Measurements from ENCODE around the gene BAIAP3.

BAIAP3 gene

GRCh38 chr16:1319041-1319440 is 14.4 kb upstream of the BAIAP3 start:
- peak; percentile 11 for DNase-seq
- no peak for TF ChIP-seq CTCF (IDR thresholded peaks at IDR 0.05; ENCODE audit: low read depth, low read length)
- H3K9me3 ChIP-seq: no peaks in the 10 kb centered on the region
- H3K27me3 ChIP-seq: no peaks in the 10 kb centered on the region
- H3K36me3 ChIP-seq: peaks cover 87% of the 10 kb centered on the region
- no peak overlapping the region for H3K4me3 ChIP-seq (ENCODE audit: low read depth, low read length)
- no peaks in the 10 kb centered on the region for H3K4me1 ChIP-seq

- H3K36me3 ChIP-seq: peaks cover 86% of the 10 kb centered on the region
Observed at GRCh38 chr16:1320097-1320496, 13.3 kb upstream of the BAIAP3 start.

GRCh38 chr16:1320658-1321240 is 12.7 kb upstream of the BAIAP3 start:
- Histone ChIP-seq H3K27me3 (no peaks in the 10 kb centered on the region), H3K4me3 (ENCODE audit: low read depth, low read length) (no peak overlapping the region), H3K4me1 (no peaks in the 10 kb centered on the region), H3K36me3 (peaks cover 85% of the 10 kb centered on the region), H3K9me3 (no peaks in the 10 kb centered on the region)
- no peak for TF ChIP-seq CTCF (IDR thresholded peaks at IDR 0.05; ENCODE audit: low read depth, low read length)
- DNase-seq: peak; percentile 9

More at GRCh38 chr16:1320097-1320496, 13.3 kb upstream of the BAIAP3 start:
- TF ChIP-seq CTCF (IDR thresholded peaks at IDR 0.05; ENCODE audit: low read depth, low read length): no peak
- no peak for DNase-seq
- Histone ChIP-seq H3K27me3 (no peaks in the 10 kb centered on the region), H3K9me3 (no peaks in the 10 kb centered on the region), H3K4me3 (ENCODE audit: low read depth, low read length) (no peak overlapping the region), H3K4me1 (no peaks in the 10 kb centered on the region)

- H3K36me3 ChIP-seq: peaks cover 68% of the 10 kb centered on the region
- H3K9me3 ChIP-seq: no peaks in the 10 kb centered on the region
- H3K4me3 ChIP-seq (ENCODE audit: low read depth, low read length): no peak overlapping the region
- H3K27me3 ChIP-seq: no peaks in the 10 kb centered on the region
- H3K4me1 ChIP-seq: no peaks in the 10 kb centered on the region
- TF ChIP-seq CTCF (IDR thresholded peaks at IDR 0.05; ENCODE audit: low read depth, low read length): no peak
- DNase-seq: no peak
Observed at GRCh38 chr16:1322407-1322806, 11.0 kb upstream of the BAIAP3 start.

GRCh38 chr16:1323296-1324239 is 9.9 kb upstream of the BAIAP3 start:
- Histone ChIP-seq H3K36me3 (peaks cover 56% of the 10 kb centered on the region), H3K9me3 (no peaks in the 10 kb centered on the region), H3K4me3 (ENCODE audit: low read depth, low read length) (no peak overlapping the region), H3K4me1 (no peaks in the 10 kb centered on the region), H3K27me3 (no peaks in the 10 kb centered on the region)
- DNase-seq: no peak
- no peak for TF ChIP-seq CTCF (IDR thresholded peaks at IDR 0.05; ENCODE audit: low read depth, low read length)

Measured in BE2C (cell line).